ENCODE data around the gene P2RX6.

DNA sequence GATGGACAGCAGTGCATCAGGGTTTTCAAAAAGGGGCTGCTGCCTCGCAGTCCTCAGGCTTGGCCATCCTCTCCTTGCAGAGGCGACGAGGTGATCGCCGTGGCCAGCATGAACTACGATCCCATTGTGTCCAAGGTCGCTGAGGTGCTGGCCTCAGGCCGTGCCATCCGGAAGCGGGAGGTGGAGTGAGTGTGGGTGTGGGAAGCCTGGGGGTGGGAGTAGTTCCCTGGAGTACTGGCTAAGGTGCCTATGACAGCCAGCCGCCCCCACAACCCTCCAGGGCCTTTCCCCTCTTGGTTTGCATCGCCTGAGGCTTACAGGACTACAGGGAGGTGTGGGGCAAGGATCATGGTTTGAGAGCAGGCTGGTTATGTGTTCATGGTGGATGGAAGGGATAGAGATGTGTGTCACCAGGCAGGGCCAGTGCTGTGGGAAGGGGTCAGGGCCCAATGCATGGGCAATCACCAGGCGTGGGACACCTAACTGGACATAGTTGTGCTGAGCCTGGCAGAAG, 35.0 kb upstream of the P2RX6 start:
- TF ChIP-seq, protein P1, sequence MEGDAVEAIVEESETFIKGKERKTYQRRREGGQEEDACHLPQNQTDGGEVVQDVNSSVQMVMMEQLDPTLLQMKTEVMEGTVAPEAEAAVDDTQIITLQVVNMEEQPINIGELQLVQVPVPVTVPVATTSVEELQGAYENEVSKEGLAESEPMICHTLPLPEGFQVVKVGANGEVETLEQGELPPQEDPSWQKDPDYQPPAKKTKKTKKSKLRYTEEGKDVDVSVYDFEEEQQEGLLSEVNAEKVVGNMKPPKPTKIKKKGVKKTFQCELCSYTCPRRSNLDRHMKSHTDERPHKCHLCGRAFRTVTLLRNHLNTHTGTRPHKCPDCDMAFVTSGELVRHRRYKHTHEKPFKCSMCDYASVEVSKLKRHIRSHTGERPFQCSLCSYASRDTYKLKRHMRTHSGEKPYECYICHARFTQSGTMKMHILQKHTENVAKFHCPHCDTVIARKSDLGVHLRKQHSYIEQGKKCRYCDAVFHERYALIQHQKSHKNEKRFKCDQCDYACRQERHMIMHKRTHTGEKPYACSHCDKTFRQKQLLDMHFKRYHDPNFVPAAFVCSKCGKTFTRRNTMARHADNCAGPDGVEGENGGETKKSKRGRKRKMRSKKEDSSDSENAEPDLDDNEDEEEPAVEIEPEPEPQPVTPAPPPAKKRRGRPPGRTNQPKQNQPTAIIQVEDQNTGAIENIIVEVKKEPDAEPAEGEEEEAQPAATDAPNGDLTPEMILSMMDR (conservative IDR thresholded peaks at IDR 0.05 in 1 of 2, IDR thresholded peaks at IDR 0.05 in 1 of 2; ENCODE audit: extremely low read depth in 1 of 2, insufficient read depth in 1 of 2, low read depth in 1 of 2, low read length in 2 of 2): no peak
- TF ChIP-seq EZH2 (IDR thresholded peaks at IDR 0.05; ENCODE audit: borderline replicate concordance, low read length): no peak

All from mammary epithelial cell (primary cell).